RWPE1 (cell line): ENCODE measurements around the gene ALK.

ENCODE experiments used
- CTCF ChIA-PET: fragments of 350-600 bp; sonication (Branson Sonifier 250); formaldehyde crosslinking; extraction: SDS; loops from one replicate; lab custom pipeline; 2021; lab: Yijun Ruan, JAX
- POLR2A ChIA-PET: fragments of 400-600 bp; formaldehyde crosslinking; extraction: SDS; loops from one replicate; lab custom pipeline; 2020; ENCODE audit warnings: antibody characterized with exemption; ENCODE audit not compliant: low non-redundant PET; lab: Yijun Ruan, JAX
- DNase-seq: peaks from one replicate; pipeline ENCODE4 v3.0.0; 2012; ENCODE audit warnings: low spot score
- H3K27ac ChIP-seq: fragments of 450-650 bp; 2 replicates; pipeline ENCODE4 v1.5.1; 2017
- CTCF ChIP-seq: fragments of 450-650 bp; conservative IDR thresholded peaks from 2 replicates; pipeline ENCODE4 v1.5.1; 2017; ENCODE audit warnings: low read depth, mild to moderate bottlenecking

The ALK gene

GRCh38 chr2:29430382-29431112 lies 490.8 kb downstream of the ALK start:
- H3K27ac ChIP-seq: no peak overlapping the region
- POLR2A ChIA-PET: no interaction called here
- no peak for TF ChIP-seq CTCF
- DNase-seq: no peak
- CTCF ChIA-PET: no interaction called here

GRCh38 chr2:29426354-29426753 lies 495.0 kb downstream of the ALK start:
- no peak for TF ChIP-seq CTCF

GRCh38 chr2:29425866-29426265 lies 495.5 kb downstream of the ALK start:
- ChIA-PET POLR2A (no interaction called here), CTCF (no interaction called here)
- no peak overlapping the region for H3K27ac ChIP-seq
- DNase-seq: no peak
- TF ChIP-seq CTCF: no peak

More at GRCh38 chr2:29426354-29426753, 495.0 kb downstream of the ALK start:
- ChIA-PET POLR2A (no interaction called here), CTCF (no interaction called here)
- no peak overlapping the region for H3K27ac ChIP-seq
- no peak for DNase-seq

- no peak for DNase-seq
- POLR2A ChIA-PET: no interaction called here
- no peak for TF ChIP-seq CTCF
- CTCF ChIA-PET: no interaction called here
- H3K27ac ChIP-seq: no peak overlapping the region
Observed at GRCh38 chr2:29423061-29423666, 498.2 kb downstream of the ALK start.

- no peak overlapping the region for H3K27ac ChIP-seq
- ChIA-PET CTCF (interaction anchor here (0.6 kb wide), 1 partner anchor 244 kb away, joined by 3 read pairs; no protein-coding TSS in a partner anchor), POLR2A (no interaction called here)
- no peak for DNase-seq
- no peak for TF ChIP-seq CTCF
Observed at GRCh38 chr2:29420999-29421782, 500.2 kb downstream of the ALK start.

GRCh38 chr2:29420464-29420863 lies 500.9 kb downstream of the ALK start:
- ChIA-PET POLR2A (no interaction called here), CTCF (interaction anchor here (0.5 to 0.6 kb wide), 2 partner anchors 243 to 422 kb away, joined by 3 read pairs; no protein-coding TSS in a partner anchor)
- TF ChIP-seq CTCF: no peak
- no peak for DNase-seq
- no peak overlapping the region for H3K27ac ChIP-seq
